ENCODE results near the gene GNG7.
"Not testable (repeated sequence)": the region's sequence is repeated elsewhere in the genome, so short reads cannot be mapped to it uniquely, and the experiment has no call there.

GNG7 gene

GRCh38 chr19:2640563-2641331, 61.7 kb downstream of the GNG7 start:
- DNase-seq = no peak

GRCh38 chr19:2639999-2640398, 62.5 kb downstream of the GNG7 start:
- DNase-seq = no peak

GRCh38 chr19:2638417-2638940, 64.0 kb downstream of the GNG7 start:
- no peak for DNase-seq

GRCh38 chr19:2636897-2637683, 65.4 kb downstream of the GNG7 start:
- peak; percentile 39 for DNase-seq

GRCh38 chr19:2636141-2636896, 66.2 kb downstream of the GNG7 start:
- no peak for DNase-seq

- DNase-seq = no peak
These were observed 67.5 kb downstream of the GNG7 start for GRCh38 chr19:2634960-2635359.

- DNase-seq = no peak
These were observed 68.1 kb downstream of the GNG7 start for GRCh38 chr19:2634228-2634951.

- DNase-seq = no peak
These were observed 68.8 kb downstream of the GNG7 start for GRCh38 chr19:2633693-2634075.

GRCh38 chr19:2631213-2631821, 71.2 kb downstream of the GNG7 start:
- no peak for DNase-seq

GRCh38 chr19:2630352-2631001, 72.0 kb downstream of the GNG7 start:
- DNase-seq = no peak

GRCh38 chr19:2629491-2630351, 72.8 kb downstream of the GNG7 start:
- no peak for DNase-seq

GRCh38 chr19:2628597-2628996, 73.9 kb downstream of the GNG7 start:
- no peak for DNase-seq

- DNase-seq = peak; percentile 43
These were observed 74.6 kb downstream of the GNG7 start for GRCh38 chr19:2627855-2628254.

GRCh38 chr19:2627319-2627829, 75.1 kb downstream of the GNG7 start:
- peak; percentile 99 for DNase-seq

GRCh38 chr19:2625434-2625833, 77.1 kb downstream of the GNG7 start:
- DNase-seq = no peak

GRCh38 chr19:2624537-2625091, 77.9 kb downstream of the GNG7 start:
- no peak for DNase-seq

- DNase-seq = no peak
These were observed 78.7 kb downstream of the GNG7 start for GRCh38 chr19:2623798-2624197.

- DNase-seq = not testable (repeated sequence)
These were observed 80.0 kb downstream of the GNG7 start for GRCh38 chr19:2622371-2622961.

GRCh38 chr19:2619076-2619475, 83.4 kb downstream of the GNG7 start:
- no peak for DNase-seq
